H1 (cell line): ENCODE data around the gene ABLIM1. TPM values are rescaled to one million over a fixed set of nuclear protein-coding genes. Genes with fewer than 3 reads are reported as not detected.

Experiments
- CTCF ChIA-PET: fragments of 300-600 bp; sonication (Branson Sonifier 250); formaldehyde crosslinking; loops from one replicate; lab custom pipeline; 2021; ENCODE audit not compliant: partially characterized antibody; lab: Charles Lee
- POLR2A ChIA-PET: fragments of 300-600 bp; sonication (Branson Sonifier 250); formaldehyde crosslinking; loops from one replicate; lab custom pipeline; 2021; ENCODE audit warnings: inconsistent platforms; ENCODE audit not compliant: partially characterized antibody; lab: Charles Lee
- DNase-seq, 2 experiments: peaks; one replicate each; pipeline versions ENCODE4 v3.0.0 to v3.0.0-alpha.2; 2010 to 2022; ENCODE audit warnings: low spot score in 2 of 2, low read depth in 1 of 2, mixed read lengths in 1 of 2
- FAIRE-seq: peaks from 2 replicates; lab custom pipeline; 2011; peaks lifted over from hg19 to GRCh38; lab: Jason Lieb, UNC
- H2AFZ ChIP-seq: 2 replicates; pipeline ENCODE4 v1.8.1; 2012; ENCODE audit warnings: low read length, inconsistent platforms
- H2AK5ac ChIP-seq: 2 replicates; pipeline ENCODE4 v1.6.1; 2013; ENCODE audit warnings: low read depth, low read length
- H2BK120ac ChIP-seq: replicated peaks from 2 replicates; pipeline ENCODE3; 2013; ENCODE audit warnings: low read depth, low read length, inconsistent platforms
- H2BK12ac ChIP-seq: 2 replicates; pipeline ENCODE4 v1.6.1; 2013; ENCODE audit warnings: low read depth, low read length
- H2BK15ac ChIP-seq: 2 replicates; pipeline ENCODE4 v1.6.1; 2013; ENCODE audit warnings: low read length
- H2BK20ac ChIP-seq: 2 replicates; pipeline ENCODE4 v1.6.1; 2013; ENCODE audit warnings: low read length
- H2BK5ac ChIP-seq: 2 replicates; pipeline ENCODE4 v1.6.1; 2013; ENCODE audit warnings: low read depth, low read length
- H3K14ac ChIP-seq: 2 replicates; pipeline ENCODE4 v1.6.1; 2013; ENCODE audit warnings: inconsistent platforms; ENCODE audit not compliant: insufficient read length
- H3K18ac ChIP-seq: 2 replicates; pipeline ENCODE4 v1.6.1; 2013; ENCODE audit warnings: low read length; ENCODE audit errors: extremely low read depth
- H3K23ac ChIP-seq: 2 replicates; pipeline ENCODE4 v1.6.1; 2013; ENCODE audit warnings: inconsistent platforms; ENCODE audit not compliant: insufficient read length
- H3K23me2 ChIP-seq: 2 replicates; pipeline ENCODE4 v1.6.1; 2013; ENCODE audit warnings: low read depth, low read length
- H3K27ac ChIP-seq: 2 replicates; pipeline ENCODE4 v1.6.1; 2011; ENCODE audit warnings: low read depth, low read length, inconsistent platforms
- H3K27me3 ChIP-seq, 4 experiments: replicated peaks in 1 of 4; 1 replicate in 1 of 4; 2 replicates in 3 of 4; pipeline versions ENCODE4 v1.6.1 to v1.8.1; 2011 to 2013; ENCODE audit warnings: low read length in 3 of 4, mild to moderate bottlenecking in 3 of 4, inconsistent platforms in 2 of 4, mixed read lengths in 2 of 4, moderate library complexity in 1 of 4; ENCODE audit not compliant: control insufficient read depth in 3 of 4, insufficient read depth in 3 of 4; ENCODE audit errors: extremely low read depth in 1 of 4
- H3K36me3 ChIP-seq, 4 experiments: 2 replicates each; pipeline versions ENCODE4 v1.6.1 to v1.8.1; 2011 to 2013; ENCODE audit warnings: mild to moderate bottlenecking in 4 of 4, low read length in 3 of 4, moderate library complexity in 2 of 4, control low read depth in 1 of 4, inconsistent platforms in 1 of 4; ENCODE audit not compliant: insufficient read depth in 4 of 4, control insufficient read depth in 2 of 4
- H3K4ac ChIP-seq: replicated peaks from 2 replicates; pipeline ENCODE3; 2013; ENCODE audit warnings: low read length, low read depth, mixed read lengths, inconsistent platforms; ENCODE audit not compliant: insufficient read length
- H3K4me1 ChIP-seq, 4 experiments: replicated peaks in 1 of 4; 1 replicate in 1 of 4; 2 replicates in 3 of 4; pipeline versions ENCODE4 v1.6.1 to v1.8.1; 2011 to 2013; ENCODE audit warnings: low read length in 3 of 4, inconsistent platforms in 2 of 4, mixed read lengths in 1 of 4; ENCODE audit not compliant: insufficient read depth in 4 of 4, control insufficient read depth in 3 of 4
- H3K4me2 ChIP-seq, 2 experiments: 2 replicates each; pipeline versions ENCODE4 v1.6.1 to v1.8.1; 2011 to 2013; ENCODE audit warnings: low read depth in 2 of 2, low read length in 2 of 2, control low read depth in 1 of 2, inconsistent platforms in 1 of 2, mild to moderate bottlenecking in 1 of 2; ENCODE audit not compliant: insufficient read depth in 1 of 2
- H3K4me3 ChIP-seq, 4 experiments: fragments of 200-600, 300-600 bp in 1 of 4; sonication (generic), shearing (Covaris generic), sonication (Bioruptor Twin) in 1 of 4; 2 replicates each; pipeline versions ENCODE4 v1.5.1 to v1.8.1; 2011 to 2016; ENCODE audit warnings: low read length in 4 of 4, low read depth in 3 of 4, control low read depth in 2 of 4, inconsistent platforms in 2 of 4, mild to moderate bottlenecking in 2 of 4, mixed read lengths in 1 of 4, moderate library complexity in 1 of 4; ENCODE audit not compliant: insufficient read depth in 2 of 4; ENCODE audit errors: extremely low read depth in 1 of 4
- H3K56ac ChIP-seq: replicated peaks from 2 replicates; pipeline ENCODE3; 2013; ENCODE audit warnings: low read depth, mild to moderate bottlenecking, mixed read lengths, low read length, inconsistent platforms; ENCODE audit not compliant: insufficient read length
- H3K79me1 ChIP-seq: 2 replicates; pipeline ENCODE4 v1.6.1; 2013; ENCODE audit warnings: low read depth, low read length, control low read depth
- H3K79me2 ChIP-seq, 2 experiments: 2 replicates each; pipeline versions ENCODE4 v1.6.1 to v1.8.1; 2012 to 2013; ENCODE audit warnings: low read length in 2 of 2, mild to moderate bottlenecking in 2 of 2, inconsistent platforms in 1 of 2; ENCODE audit not compliant: insufficient read depth in 2 of 2, control insufficient read depth in 1 of 2
- H3K9ac ChIP-seq, 4 experiments: replicated peaks in 1 of 4; 1 replicate in 1 of 4; 2 replicates in 3 of 4; pipeline versions ENCODE4 v1.6.1 to v1.8.1; 2011 to 2013; ENCODE audit warnings: low read depth in 3 of 4, low read length in 3 of 4, control low read depth in 2 of 4, mild to moderate bottlenecking in 2 of 4, moderate library complexity in 2 of 4, inconsistent platforms in 1 of 4; ENCODE audit errors: extremely low read depth in 1 of 4
- H3K9me3 ChIP-seq, 2 experiments: 2 replicates each; pipeline versions ENCODE4 v1.6.1 to v1.8.1; 2012 to 2013; ENCODE audit warnings: mild to moderate bottlenecking in 2 of 2, moderate library complexity in 2 of 2, control low read depth in 1 of 2, inconsistent platforms in 1 of 2, low read depth in 1 of 2, low read length in 1 of 2, mixed read lengths in 1 of 2; ENCODE audit not compliant: insufficient read depth in 2 of 2
- H4K20me1 ChIP-seq, 2 experiments: replicated peaks in 1 of 2; 2 replicates each; pipeline versions ENCODE3 to v1.8.1; 2011 to 2013; ENCODE audit warnings: inconsistent platforms in 2 of 2, low read length in 2 of 2, mild to moderate bottlenecking in 1 of 2; ENCODE audit not compliant: insufficient read depth in 2 of 2, control insufficient read depth in 1 of 2
- H4K5ac ChIP-seq: 2 replicates; pipeline ENCODE4 v1.6.1; 2013; ENCODE audit warnings: low read length, low read depth, mixed read lengths, inconsistent platforms; ENCODE audit not compliant: insufficient read length
- H4K8ac ChIP-seq: 2 replicates; pipeline ENCODE4 v1.8.0; 2013; ENCODE audit warnings: mild to moderate bottlenecking, moderate library complexity, low read length, inconsistent platforms; ENCODE audit not compliant: insufficient read depth; ENCODE audit errors: extremely low read depth
- H4K91ac ChIP-seq: replicated peaks from 2 replicates; pipeline ENCODE3; 2013; ENCODE audit warnings: low read length, mixed read lengths, inconsistent platforms; ENCODE audit not compliant: insufficient read length
- ASH2L ChIP-seq: fragments of 200-600, 300-600 bp; sonication (generic); IDR thresholded peaks from one replicate; pipeline ENCODE4 v1.7.1; 2017; ENCODE audit warnings: low read length
- EGR1 ChIP-seq: IDR thresholded peaks from 2 replicates; pipeline ENCODE4 v1.6.1; 2011; ENCODE audit warnings: low read depth, low read length, borderline replicate concordance
- GTF2F1 ChIP-seq: IDR thresholded peaks from 2 replicates; pipeline ENCODE4 v1.6.1; 2012; ENCODE audit warnings: low read depth, low read length, improper control_type of control experiment, borderline replicate concordance
- KDM4A ChIP-seq: IDR thresholded peaks from one replicate; pipeline ENCODE4 v1.7.1; 2012; ENCODE audit warnings: low read depth, mild to moderate bottlenecking, moderate library complexity, low read length, inconsistent platforms; ENCODE audit not compliant: severe bottlenecking
- NRF1 ChIP-seq: IDR thresholded peaks from 2 replicates; pipeline ENCODE4 v1.6.1; 2011; ENCODE audit warnings: mild to moderate bottlenecking, low read depth, low read length, improper control_type of control experiment
- PHF8 ChIP-seq: fragments of 200-600 bp; sonication (generic); conservative IDR thresholded peaks from 2 replicates; pipeline ENCODE4 v1.7.1; 2012; ENCODE audit warnings: low read depth, mild to moderate bottlenecking, inconsistent platforms, low read length, moderate library complexity
- POLR2A ChIP-seq, 2 experiments: IDR thresholded peaks; 1 replicate in 1 of 2; 2 replicates in 1 of 2; pipeline ENCODE4 v1.6.1; 2011; ENCODE audit warnings: low read depth in 2 of 2, low read length in 2 of 2, mild to moderate bottlenecking in 2 of 2; ENCODE audit errors: control extremely low read depth in 1 of 2
- TCF12 ChIP-seq: IDR thresholded peaks from 2 replicates; pipeline ENCODE4 v1.6.1; 2011; ENCODE audit warnings: low read depth, mild to moderate bottlenecking, low read length
- ZNF274 ChIP-seq: IDR thresholded peaks from 2 replicates; pipeline ENCODE4 v1.7.0; 2012; ENCODE audit warnings: low read length, borderline replicate concordance; ENCODE audit errors: extremely low read depth
- WGBS, 2 experiments: shearing (Covaris generic) in 1 of 2; methylation state at CpG; one replicate each; pipeline versions ENCODE4 v1.1.6 to v1.1.7; 2013 to 2015; ENCODE audit warnings: low lambda C conversion rate in 2 of 2, mixed read lengths in 2 of 2, inconsistent platforms in 1 of 2, low coverage in 1 of 2, missing lambda C conversion rate in 1 of 2; ENCODE audit not compliant: insufficient replicate concordance in 2 of 2, insufficient coverage in 1 of 2, insufficient read length in 1 of 2; ENCODE audit errors: extremely low coverage in 1 of 2, missing lambda C conversion rate in 1 of 2; 5-methylcytosine and 5-hydroxymethylcytosine counted together
- polyA plus RNA-seq, 7 experiments: library from polyadenylated mRNA; depleted of rRNA in 3 of 7; stranded (reverse) in 5 of 7; unstranded in 2 of 7; fragments of >200 nt in 5 of 7; fragments of 200-250 nt in 2 of 7; gene quantifications; 1 replicate in 5 of 7; 2 replicates in 1 of 7; 4 replicates in 1 of 7; pipeline versions ENCODE4 v1.2.1 to v1.2.3, GENCODE V29; 2011 to 2013; ENCODE audit warnings: missing spikeins in 2 of 7, mixed read lengths in 2 of 7
- total RNA-seq: library from RNA; stranded (reverse); fragmentation: NEBNext Ultra II Directional; extraction: Animal tissue kit (Norgen Biotek cat#: 25700); gene quantifications from 2 replicates; pipeline ENCODE4 v1.2.1, GENCODE V29; 2021
- TF ChIP-seq, protein P1 (sequence below), 3 experiments: IDR thresholded peaks; 1 replicate in 2 of 3; 2 replicates in 1 of 3; pipeline versions ENCODE4 v1.5.1 to v1.6.1; 2011; ENCODE audit warnings: low read length in 3 of 3, mild to moderate bottlenecking in 3 of 3, inconsistent platforms in 2 of 3, low read depth in 1 of 3, moderate library complexity in 1 of 3; ENCODE audit not compliant: insufficient read depth in 1 of 3; ENCODE audit errors: control extremely low read depth in 1 of 3

Gene ABLIM1
- total and polyA plus RNA-seq, 2 of the 8 experiments (the other 6 are each of a cell fraction or from before 2014, with no cell fraction given) = 51.2 to 51.7 TPM

DNA sequence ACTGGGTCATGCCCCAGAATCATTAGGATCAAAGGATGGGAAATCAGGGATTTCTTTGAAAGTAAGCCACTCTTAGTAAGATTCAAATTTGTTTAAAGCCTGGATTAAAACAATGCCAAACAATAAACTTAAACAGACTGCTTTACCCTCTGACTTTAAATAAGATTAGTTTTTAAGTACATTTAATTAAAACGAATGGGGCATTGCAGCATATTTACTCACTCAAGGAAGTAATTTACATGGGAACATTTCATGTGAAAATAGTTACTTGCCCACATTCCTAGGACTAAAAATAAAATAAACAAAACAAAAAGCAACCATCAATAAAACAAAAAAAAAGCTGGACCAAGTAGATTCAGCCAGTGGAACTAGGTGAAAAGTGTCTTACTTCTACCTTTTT lies 7.8 kb downstream of the ABLIM1 start:
- no peak overlapping the region for H2BK12ac ChIP-seq
- CTCF ChIA-PET = interaction anchor here (0.7 to 3.6 kb wide), 5 partner anchors 13 to 229 kb away, joined by 3 to 9 read pairs (median 5); no protein-coding TSS in a partner anchor
- no peaks in the 10 kb centered on the region for H3K79me2 ChIP-seq
- no peaks in the 10 kb centered on the region for H4K20me1 ChIP-seq
- no peak overlapping the region for H3K4me3 ChIP-seq
- H3K56ac ChIP-seq = no peak overlapping the region
- no peak overlapping the region for H3K9ac ChIP-seq
- H2AK5ac ChIP-seq = no peak overlapping the region
- DNase-seq (no peak), FAIRE-seq (no peak)
- H2BK120ac ChIP-seq = no peak overlapping the region
- no peak overlapping the region for H2BK20ac ChIP-seq
- 89% methylated on average over 1 of the region's 1 CpG; no CpG with 5 or more reads in 1 of the 2 experiments for WGBS, 2 experiments
- POLR2A ChIA-PET = no interaction called here
- no peaks in the 10 kb centered on the region for H3K27me3 ChIP-seq
- no peak overlapping the region for H3K27ac ChIP-seq
- no peaks in the 10 kb centered on the region for H3K36me3 ChIP-seq
- no peak overlapping the region for H4K5ac ChIP-seq
- H3K9me3 ChIP-seq = no peaks in the 10 kb centered on the region
- H3K4me1 ChIP-seq = peaks cover 0 to 3% (median 0%) of the 10 kb centered on the region in 4 experiments; a peak in 1 of 7 replicates
- no peak overlapping the region for H3K23ac ChIP-seq
- no peak for TF ChIP-seq KDM4A
- TF ChIP-seq GTF2F1 = no peak
- TF ChIP-seq, protein P1, sequence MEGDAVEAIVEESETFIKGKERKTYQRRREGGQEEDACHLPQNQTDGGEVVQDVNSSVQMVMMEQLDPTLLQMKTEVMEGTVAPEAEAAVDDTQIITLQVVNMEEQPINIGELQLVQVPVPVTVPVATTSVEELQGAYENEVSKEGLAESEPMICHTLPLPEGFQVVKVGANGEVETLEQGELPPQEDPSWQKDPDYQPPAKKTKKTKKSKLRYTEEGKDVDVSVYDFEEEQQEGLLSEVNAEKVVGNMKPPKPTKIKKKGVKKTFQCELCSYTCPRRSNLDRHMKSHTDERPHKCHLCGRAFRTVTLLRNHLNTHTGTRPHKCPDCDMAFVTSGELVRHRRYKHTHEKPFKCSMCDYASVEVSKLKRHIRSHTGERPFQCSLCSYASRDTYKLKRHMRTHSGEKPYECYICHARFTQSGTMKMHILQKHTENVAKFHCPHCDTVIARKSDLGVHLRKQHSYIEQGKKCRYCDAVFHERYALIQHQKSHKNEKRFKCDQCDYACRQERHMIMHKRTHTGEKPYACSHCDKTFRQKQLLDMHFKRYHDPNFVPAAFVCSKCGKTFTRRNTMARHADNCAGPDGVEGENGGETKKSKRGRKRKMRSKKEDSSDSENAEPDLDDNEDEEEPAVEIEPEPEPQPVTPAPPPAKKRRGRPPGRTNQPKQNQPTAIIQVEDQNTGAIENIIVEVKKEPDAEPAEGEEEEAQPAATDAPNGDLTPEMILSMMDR (IDR thresholded peaks at IDR 0.05; ENCODE audit: control extremely low read depth in 1 of 3, insufficient read depth in 1 of 3, low read depth in 1 of 3, low read length in 3 of 3) = no peak
- TF ChIP-seq EGR1 = no peak
- no peak for TF ChIP-seq POLR2A (IDR thresholded peaks at IDR 0.05; ENCODE audit: control extremely low read depth in 1 of 2, low read depth in 2 of 2, low read length in 2 of 2)
- TF ChIP-seq TCF12 = no peak
- TF ChIP-seq NRF1 = no peak
- no peak for TF ChIP-seq ASH2L
- TF ChIP-seq PHF8 = no peak
- no peak for TF ChIP-seq ZNF274
- H4K8ac ChIP-seq = no peak overlapping the region
- H2BK15ac ChIP-seq = no peak overlapping the region
- H2AFZ ChIP-seq = no peak overlapping the region
- no peak overlapping the region for H3K18ac ChIP-seq
- no peak overlapping the region for H3K4ac ChIP-seq
- H3K23me2 ChIP-seq = no peaks in the 10 kb centered on the region
- H3K4me2 ChIP-seq = no peak overlapping the region
- no peak overlapping the region for H4K91ac ChIP-seq
- H3K14ac ChIP-seq = no peak overlapping the region
- no peak overlapping the region for H2BK5ac ChIP-seq
- H3K79me1 ChIP-seq = no peaks in the 10 kb centered on the region
